ENCODE data around the gene SUGT1.

DNA sequence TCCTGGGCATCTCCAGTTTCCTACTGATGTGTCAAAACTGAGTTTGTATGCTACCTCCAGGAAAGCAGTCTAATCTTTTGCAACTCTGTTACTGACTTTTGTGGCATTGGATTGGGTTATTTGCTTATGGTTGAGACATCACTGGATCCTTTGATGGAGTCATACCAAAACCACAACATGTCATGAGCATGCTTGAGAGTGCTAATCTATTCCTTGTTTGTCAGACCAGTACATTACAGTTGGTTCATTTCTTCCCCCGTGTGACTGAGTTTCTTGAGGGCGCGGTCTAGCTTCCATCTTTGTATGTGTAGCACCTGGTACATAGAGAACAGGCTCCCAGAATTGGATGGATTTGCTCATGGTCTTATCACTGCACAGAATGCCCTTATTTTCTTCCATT, 43.2 kb downstream of the SUGT1 start:
- TF ChIP-seq, protein P1, sequence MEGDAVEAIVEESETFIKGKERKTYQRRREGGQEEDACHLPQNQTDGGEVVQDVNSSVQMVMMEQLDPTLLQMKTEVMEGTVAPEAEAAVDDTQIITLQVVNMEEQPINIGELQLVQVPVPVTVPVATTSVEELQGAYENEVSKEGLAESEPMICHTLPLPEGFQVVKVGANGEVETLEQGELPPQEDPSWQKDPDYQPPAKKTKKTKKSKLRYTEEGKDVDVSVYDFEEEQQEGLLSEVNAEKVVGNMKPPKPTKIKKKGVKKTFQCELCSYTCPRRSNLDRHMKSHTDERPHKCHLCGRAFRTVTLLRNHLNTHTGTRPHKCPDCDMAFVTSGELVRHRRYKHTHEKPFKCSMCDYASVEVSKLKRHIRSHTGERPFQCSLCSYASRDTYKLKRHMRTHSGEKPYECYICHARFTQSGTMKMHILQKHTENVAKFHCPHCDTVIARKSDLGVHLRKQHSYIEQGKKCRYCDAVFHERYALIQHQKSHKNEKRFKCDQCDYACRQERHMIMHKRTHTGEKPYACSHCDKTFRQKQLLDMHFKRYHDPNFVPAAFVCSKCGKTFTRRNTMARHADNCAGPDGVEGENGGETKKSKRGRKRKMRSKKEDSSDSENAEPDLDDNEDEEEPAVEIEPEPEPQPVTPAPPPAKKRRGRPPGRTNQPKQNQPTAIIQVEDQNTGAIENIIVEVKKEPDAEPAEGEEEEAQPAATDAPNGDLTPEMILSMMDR (IDR thresholded peaks at IDR 0.05) = no peak
- no peak for TF ChIP-seq ZFX (IDR thresholded peaks at IDR 0.05; ENCODE audit: borderline replicate concordance)

Data from 22Rv1 (cell line).